ENCODE data around the gene PAPOLB. TPM values are rescaled to one million over a fixed set of nuclear protein-coding genes. Genes with fewer than 3 reads are reported as not detected.

Gene PAPOLB
- total and polyA plus RNA-seq, 2 donors: under 0.01 to 0.02 TPM

- H3K27me3 ChIP-seq (ENCODE audit: control insufficient read depth in 2 of 2, insufficient read depth in 1 of 2, low read length in 1 of 2): peaks cover 0 to 2% of the 10 kb centered on the region in 2 donors
- no peaks in the 10 kb centered on the region for H3K36me3 ChIP-seq (ENCODE audit: control insufficient read depth in 2 of 2, insufficient read depth in 2 of 2, low read length in 1 of 2)
- H3K9me3 ChIP-seq (ENCODE audit: control insufficient read depth in 2 of 2, insufficient read depth in 1 of 2, low read length in 1 of 2): no peaks in the 10 kb centered on the region
- DNase-seq (ENCODE audit: low read depth in 6 of 9, low spot score in 9 of 9): no peak
- H3K4me3 ChIP-seq (ENCODE audit: low read length in 2 of 2): no peak overlapping the region
- 59% methylated on average over 14 of the region's 14 CpGs for WGBS
- H3K4me1 ChIP-seq (ENCODE audit: control insufficient read depth in 2 of 2, insufficient read depth in 2 of 2, low read length in 2 of 2): no peaks in the 10 kb centered on the region
- no peak overlapping the region for H3K27ac ChIP-seq (ENCODE audit: low read depth in 1 of 2, low read length in 1 of 2)
Observed at GRCh38 chr7:4823441-4824119, 38.2 kb downstream of the PAPOLB start.

DNA sequence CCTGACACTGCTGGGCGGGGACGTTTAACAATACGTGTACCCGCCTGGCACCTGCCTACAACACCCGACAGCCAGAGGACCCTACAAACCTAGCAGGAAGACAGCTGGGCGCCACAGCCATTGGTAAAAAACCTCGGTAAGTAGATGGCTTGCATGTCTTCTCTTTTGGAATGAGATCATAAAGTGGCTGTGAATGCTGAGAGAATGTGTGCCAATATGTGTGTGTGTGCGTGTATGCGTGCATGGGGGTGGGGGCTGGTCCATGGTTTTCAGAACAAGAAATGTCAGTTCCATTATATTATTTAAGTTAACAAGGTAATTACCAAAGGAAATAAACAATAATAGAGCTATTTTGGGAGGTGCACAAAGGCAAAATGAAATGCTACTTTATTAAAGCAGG, 39.2 kb downstream of the PAPOLB start:
- Histone ChIP-seq H3K36me3 (ENCODE audit: control insufficient read depth in 2 of 2, insufficient read depth in 2 of 2, low read length in 1 of 2) (no peaks in the 10 kb centered on the region), H3K9me3 (ENCODE audit: control insufficient read depth in 2 of 2, insufficient read depth in 1 of 2, low read length in 1 of 2) (no peaks in the 10 kb centered on the region), H3K4me1 (ENCODE audit: control insufficient read depth in 2 of 2, insufficient read depth in 2 of 2, low read length in 2 of 2) (no peaks in the 10 kb centered on the region), H3K27me3 (ENCODE audit: control insufficient read depth in 2 of 2, insufficient read depth in 1 of 2, low read length in 1 of 2) (peaks cover 0 to 2% of the 10 kb centered on the region in 2 donors), H3K27ac (ENCODE audit: low read depth in 1 of 2, low read length in 1 of 2) (no peak overlapping the region), H3K4me3 (ENCODE audit: low read length in 2 of 2) (no peak overlapping the region)
- DNase-seq (ENCODE audit: low read depth in 6 of 9, low spot score in 9 of 9): no peak
- 88% methylated on average over 9 of the region's 9 CpGs for WGBS

DNA sequence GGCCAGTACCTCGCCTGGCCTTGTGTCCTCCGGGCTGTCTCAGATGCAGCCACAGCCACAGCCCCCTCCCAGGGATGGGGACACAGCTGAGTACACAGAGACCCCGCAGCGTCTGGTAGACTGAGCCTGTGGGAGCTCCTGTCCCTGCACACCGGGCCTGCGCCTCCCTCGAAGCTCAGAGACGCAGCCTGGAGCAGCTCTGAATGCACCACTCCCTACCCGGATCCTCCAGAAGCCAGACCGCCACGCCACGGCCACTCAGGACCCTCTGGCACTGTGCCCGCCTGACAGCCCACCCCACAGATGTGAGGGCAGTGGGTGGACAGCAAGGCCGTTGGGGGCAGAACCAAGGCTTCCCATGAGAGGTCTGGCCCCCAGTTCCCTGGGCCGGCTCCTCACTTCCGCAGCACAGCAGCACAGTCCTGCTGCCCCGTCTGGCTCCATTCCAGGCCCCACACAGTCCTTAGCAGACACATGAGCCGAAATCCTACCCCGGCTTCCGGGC, 40.8 kb downstream of the PAPOLB start:
- Histone ChIP-seq H3K4me1 (ENCODE audit: control insufficient read depth in 2 of 2, insufficient read depth in 2 of 2, low read length in 2 of 2) (no peaks in the 10 kb centered on the region), H3K4me3 (ENCODE audit: low read length in 2 of 2) (no peak overlapping the region), H3K9me3 (ENCODE audit: control insufficient read depth in 2 of 2, insufficient read depth in 1 of 2, low read length in 1 of 2) (no peaks in the 10 kb centered on the region), H3K36me3 (ENCODE audit: control insufficient read depth in 2 of 2, insufficient read depth in 2 of 2, low read length in 1 of 2) (no peaks in the 10 kb centered on the region), H3K27ac (ENCODE audit: low read depth in 1 of 2, low read length in 1 of 2) (no peak overlapping the region), H3K27me3 (ENCODE audit: control insufficient read depth in 2 of 2, insufficient read depth in 1 of 2, low read length in 1 of 2) (peaks cover 0 to 2% of the 10 kb centered on the region in 2 donors)
- WGBS: 97% methylated on average over 20 of the region's 20 CpGs
- DNase-seq (ENCODE audit: low read depth in 6 of 9, low spot score in 9 of 9): no peak

DNA sequence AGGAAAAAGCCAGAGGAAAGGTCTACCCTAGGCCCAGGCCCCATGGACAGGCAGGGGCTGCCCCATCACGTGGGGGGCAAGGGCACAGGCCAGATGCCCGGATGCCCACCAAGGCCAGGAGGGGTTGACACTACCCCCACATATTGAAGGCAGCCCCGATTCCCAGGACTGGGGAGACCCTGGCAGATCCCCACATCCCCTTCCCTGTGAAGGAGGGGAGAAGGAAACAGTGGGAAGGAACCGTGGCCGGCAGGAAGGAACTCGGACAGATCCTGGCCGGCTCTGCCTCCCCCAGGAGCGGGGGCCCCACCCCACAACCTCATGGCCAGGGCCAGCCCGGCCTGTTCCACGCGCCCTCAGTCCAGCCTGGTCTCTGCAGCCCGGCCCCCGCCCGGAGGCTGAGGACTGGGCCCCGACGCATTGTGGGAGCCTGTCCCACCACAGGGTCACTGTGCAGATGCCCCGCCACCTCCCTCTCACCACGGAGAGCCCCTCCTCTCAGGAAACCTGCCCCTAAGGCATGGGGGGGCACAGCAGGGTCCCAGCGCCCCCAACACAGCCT, 41.3 kb downstream of the PAPOLB start:
- no peaks in the 10 kb centered on the region for H3K36me3 ChIP-seq (ENCODE audit: control insufficient read depth in 2 of 2, insufficient read depth in 2 of 2, low read length in 1 of 2)
- peaks cover 0 to 2% of the 10 kb centered on the region in 2 donors for H3K27me3 ChIP-seq (ENCODE audit: control insufficient read depth in 2 of 2, insufficient read depth in 1 of 2, low read length in 1 of 2)
- no peaks in the 10 kb centered on the region for H3K4me1 ChIP-seq (ENCODE audit: control insufficient read depth in 2 of 2, insufficient read depth in 2 of 2, low read length in 2 of 2)
- DNase-seq (ENCODE audit: low read depth in 6 of 9, low spot score in 9 of 9): no peak
- no peak overlapping the region for H3K27ac ChIP-seq (ENCODE audit: low read depth in 1 of 2, low read length in 1 of 2)
- H3K9me3 ChIP-seq (ENCODE audit: control insufficient read depth in 2 of 2, insufficient read depth in 1 of 2, low read length in 1 of 2): no peaks in the 10 kb centered on the region
- WGBS: 93% methylated on average over 19 of the region's 19 CpGs
- H3K4me3 ChIP-seq (ENCODE audit: low read length in 2 of 2): no peak overlapping the region

DNA sequence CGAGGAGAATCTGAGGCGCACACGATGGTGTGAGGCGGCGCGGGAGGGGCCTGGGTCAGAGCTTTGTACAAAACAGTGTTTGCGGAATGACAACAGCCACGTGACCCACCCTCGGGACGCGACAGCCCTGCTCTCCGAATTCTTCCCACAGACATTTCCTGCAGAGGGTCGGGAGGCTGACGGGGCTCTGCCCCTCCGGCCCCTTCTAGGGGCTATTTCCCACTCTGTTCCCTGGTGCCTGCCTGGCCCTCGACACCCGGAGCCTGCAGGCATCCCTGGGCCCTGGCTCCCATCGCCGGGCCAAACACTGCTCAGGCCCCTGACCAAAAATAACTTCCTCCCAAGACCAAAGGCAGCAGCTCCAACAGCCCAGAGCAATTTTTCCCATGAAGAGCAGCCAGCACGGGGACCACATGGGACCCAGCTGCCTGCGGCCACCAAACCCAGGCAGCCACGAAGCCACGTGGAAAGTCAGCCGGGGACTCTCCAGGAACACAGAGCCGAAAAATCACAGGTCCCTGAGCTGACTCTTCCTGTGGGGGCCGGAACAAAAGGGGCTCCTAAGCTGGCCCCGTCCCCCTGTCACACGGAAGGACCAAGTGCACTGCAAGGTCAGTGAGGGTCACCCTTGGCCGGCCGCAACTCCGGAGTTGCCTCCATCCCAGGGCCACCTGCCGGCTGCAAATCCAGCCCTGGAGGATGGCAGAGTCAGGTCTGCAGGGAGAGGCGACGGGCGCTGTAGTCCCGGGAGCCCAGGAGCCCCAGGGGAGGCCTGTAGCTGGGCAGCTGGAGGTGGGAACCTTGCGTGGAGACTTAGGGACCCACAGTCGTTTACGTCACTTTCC, 42.0 kb downstream of the PAPOLB start:
- Histone ChIP-seq H3K9me3 (ENCODE audit: control insufficient read depth in 2 of 2, insufficient read depth in 1 of 2, low read length in 1 of 2) (no peaks in the 10 kb centered on the region), H3K4me1 (ENCODE audit: control insufficient read depth in 2 of 2, insufficient read depth in 2 of 2, low read length in 2 of 2) (no peaks in the 10 kb centered on the region), H3K27ac (ENCODE audit: low read depth in 1 of 2, low read length in 1 of 2) (no peak overlapping the region), H3K4me3 (ENCODE audit: low read length in 2 of 2) (no peak overlapping the region), H3K36me3 (ENCODE audit: control insufficient read depth in 2 of 2, insufficient read depth in 2 of 2, low read length in 1 of 2) (no peaks in the 10 kb centered on the region), H3K27me3 (ENCODE audit: control insufficient read depth in 2 of 2, insufficient read depth in 1 of 2, low read length in 1 of 2) (peaks cover 0 to 2% of the 10 kb centered on the region in 2 donors)
- 84% methylated on average over 39 of the region's 39 CpGs for WGBS
- no peak for DNase-seq (ENCODE audit: low read depth in 6 of 9, low spot score in 9 of 9)

DNA sequence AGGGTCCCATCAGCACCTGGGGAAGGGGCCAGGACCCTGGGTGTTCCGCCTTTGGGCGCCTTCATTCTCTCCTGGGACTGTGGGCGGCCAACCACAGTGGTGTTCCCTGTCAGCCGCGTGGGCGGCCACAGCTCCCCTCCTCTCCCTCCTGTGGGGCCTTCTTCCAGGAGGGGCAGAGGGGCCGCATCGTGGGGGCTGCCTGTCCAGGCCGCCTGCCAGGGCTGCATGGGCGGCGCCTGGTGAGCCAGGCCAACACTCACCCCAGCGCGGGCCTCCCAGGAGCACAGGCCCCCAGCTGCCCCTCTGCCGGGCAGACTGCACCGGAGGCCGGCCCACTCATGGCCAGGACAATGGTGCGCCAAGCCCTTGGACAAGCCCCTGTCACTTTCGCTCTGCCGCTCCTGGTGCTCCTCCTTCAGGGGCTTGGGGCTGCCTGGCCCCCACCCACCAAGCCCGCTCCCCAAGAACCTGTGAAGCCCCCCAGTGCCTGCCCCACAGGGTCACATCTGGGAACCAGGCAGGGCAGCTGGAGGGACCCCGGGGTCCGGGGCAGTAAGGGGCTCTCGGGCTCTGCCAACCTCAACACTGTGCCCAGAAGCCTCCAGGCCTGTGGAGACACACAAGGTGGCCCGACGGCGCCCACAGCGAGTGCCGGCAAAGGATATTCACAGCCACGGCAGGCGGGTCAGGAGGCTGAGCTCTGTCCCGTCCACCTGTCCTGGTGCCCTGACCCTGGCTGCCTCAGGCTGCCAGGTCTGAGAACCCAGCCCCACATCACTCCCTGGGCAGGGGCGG, 43.6 kb downstream of the PAPOLB start:
- no peak for DNase-seq (ENCODE audit: low read depth in 6 of 9, low spot score in 9 of 9)
- Histone ChIP-seq H3K27me3 (ENCODE audit: control insufficient read depth in 2 of 2, insufficient read depth in 1 of 2, low read length in 1 of 2) (peaks cover 0 to 12% of the 10 kb centered on the region in 2 donors), H3K27ac (ENCODE audit: low read depth in 1 of 2, low read length in 1 of 2) (no peak overlapping the region), H3K4me3 (ENCODE audit: low read length in 2 of 2) (no peak overlapping the region), H3K36me3 (ENCODE audit: control insufficient read depth in 2 of 2, insufficient read depth in 2 of 2, low read length in 1 of 2) (no peaks in the 10 kb centered on the region), H3K9me3 (ENCODE audit: control insufficient read depth in 2 of 2, insufficient read depth in 1 of 2, low read length in 1 of 2) (peaks cover 0 to under 1% of the 10 kb centered on the region in 2 donors), H3K4me1 (ENCODE audit: control insufficient read depth in 2 of 2, insufficient read depth in 2 of 2, low read length in 2 of 2) (no peaks in the 10 kb centered on the region)
- 93% methylated on average over 32 of the region's 32 CpGs for WGBS

DNA sequence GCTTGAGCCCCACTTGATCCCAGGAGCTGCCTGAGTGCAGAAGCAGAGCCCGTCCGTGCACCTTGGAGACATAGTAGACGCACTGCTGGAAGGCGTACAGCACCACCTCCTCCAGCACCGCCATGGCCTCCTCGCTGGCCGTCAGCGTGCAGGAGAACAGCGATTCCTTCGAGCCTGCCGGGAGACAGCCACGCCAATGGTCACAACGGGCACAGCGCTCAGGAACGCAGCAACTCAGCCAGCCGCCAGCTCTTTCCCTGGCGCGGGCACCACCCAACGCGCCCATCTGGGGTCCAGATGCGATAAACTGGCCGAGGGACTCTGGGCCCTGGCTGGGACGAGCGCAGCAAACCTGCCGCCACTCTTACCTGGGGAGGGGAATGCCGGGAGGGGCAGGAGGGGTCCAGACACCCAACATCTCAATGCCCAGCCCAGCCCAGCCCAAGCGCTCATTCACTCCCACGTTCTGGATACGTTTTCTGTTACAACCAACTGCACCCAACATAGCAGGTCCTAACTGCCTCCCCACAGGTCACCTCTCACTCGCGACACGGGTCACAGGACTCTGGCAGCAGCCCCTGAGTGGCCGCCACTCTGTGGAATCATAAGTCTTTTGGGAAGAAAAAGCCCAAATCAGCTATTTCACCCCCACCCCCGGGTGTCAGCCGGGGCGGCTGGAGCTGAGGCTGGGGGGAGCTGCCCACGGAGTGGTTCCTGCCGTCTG, 44.5 kb downstream of the PAPOLB start:
- Histone ChIP-seq H3K4me3 (ENCODE audit: low read length in 2 of 2) (no peak overlapping the region), H3K27me3 (ENCODE audit: control insufficient read depth in 2 of 2, insufficient read depth in 1 of 2, low read length in 1 of 2) (peaks cover 0 to 12% of the 10 kb centered on the region in 2 donors), H3K27ac (ENCODE audit: low read depth in 1 of 2, low read length in 1 of 2) (no peak overlapping the region), H3K36me3 (ENCODE audit: control insufficient read depth in 2 of 2, insufficient read depth in 2 of 2, low read length in 1 of 2) (no peaks in the 10 kb centered on the region), H3K4me1 (ENCODE audit: control insufficient read depth in 2 of 2, insufficient read depth in 2 of 2, low read length in 2 of 2) (no peaks in the 10 kb centered on the region), H3K9me3 (ENCODE audit: control insufficient read depth in 2 of 2, insufficient read depth in 1 of 2, low read length in 1 of 2) (peaks cover 0 to 5% of the 10 kb centered on the region in 2 donors)
- no peak for DNase-seq (ENCODE audit: low read depth in 6 of 9, low spot score in 9 of 9)
- 95% methylated on average over 38 of the region's 38 CpGs for WGBS

GRCh38 chr7:4816419-4817080, 45.3 kb downstream of the PAPOLB start:
- no peak for DNase-seq (ENCODE audit: low read depth in 6 of 9, low spot score in 9 of 9)
- Histone ChIP-seq H3K9me3 (ENCODE audit: control insufficient read depth in 2 of 2, insufficient read depth in 1 of 2, low read length in 1 of 2) (peaks cover 0 to 5% of the 10 kb centered on the region in 2 donors), H3K27me3 (ENCODE audit: control insufficient read depth in 2 of 2, insufficient read depth in 1 of 2, low read length in 1 of 2) (peaks cover 0 to 12% of the 10 kb centered on the region in 2 donors), H3K4me1 (ENCODE audit: control insufficient read depth in 2 of 2, insufficient read depth in 2 of 2, low read length in 2 of 2) (no peaks in the 10 kb centered on the region), H3K27ac (ENCODE audit: low read depth in 1 of 2, low read length in 1 of 2) (no peak overlapping the region), H3K4me3 (ENCODE audit: low read length in 2 of 2) (no peak overlapping the region), H3K36me3 (ENCODE audit: control insufficient read depth in 2 of 2, insufficient read depth in 2 of 2, low read length in 1 of 2) (no peaks in the 10 kb centered on the region)
- 95% methylated on average over 26 of the region's 26 CpGs for WGBS

All from thymus (tissue), 11 donors.